HG03280 (cell line): Measurements from ENCODE around the gene PLAAT1.
A peak's percentile ranks its signal among the peaks of the same experiment; 100 is the strongest.

Experiments
- ATAC-seq: cut with Tn5 transposase; IDR thresholded peaks from one replicate; pipeline ENCODE4 v1.9.1; 2021; ENCODE audit warnings: mild to moderate bottlenecking, moderate library complexity; ENCODE audit not compliant: unreplicated experiment

Gene PLAAT1

GRCh38 chr3:193240850-193241706 is at the start of gene PLAAT1:
Gene PLAAT1, plus strand, starts transcription at chr3:193241222. Its CDS starts 14,429 bp downstream, at chr3:193255651.
- peak; percentile 67 for ATAC-seq

- no peak for ATAC-seq
These were observed 46.7 kb upstream of the PLAAT1 start for GRCh38 chr3:193194371-193194770.

GRCh38 chr3:193196746-193197145 is 44.3 kb upstream of the PLAAT1 start:
- ATAC-seq = no peak

- no peak for ATAC-seq
These were observed 33.4 kb upstream of the PLAAT1 start for GRCh38 chr3:193207290-193208273.

- ATAC-seq = no peak
These were observed 30.4 kb upstream of the PLAAT1 start for GRCh38 chr3:193210618-193211017.

GRCh38 chr3:193211173-193211572 is 29.8 kb upstream of the PLAAT1 start:
- no peak for ATAC-seq

- no peak for ATAC-seq
These were observed 29.0 kb upstream of the PLAAT1 start for GRCh38 chr3:193211984-193212383.

GRCh38 chr3:193212844-193213243 is 28.2 kb upstream of the PLAAT1 start:
- no peak for ATAC-seq

GRCh38 chr3:193214445-193214844 is 26.6 kb upstream of the PLAAT1 start:
- no peak for ATAC-seq

- no peak for ATAC-seq
These were observed 15.5 kb upstream of the PLAAT1 start for GRCh38 chr3:193225302-193226125.

GRCh38 chr3:193228206-193228605 is 12.8 kb upstream of the PLAAT1 start:
- no peak for ATAC-seq

GRCh38 chr3:193229851-193230420 is 11.1 kb upstream of the PLAAT1 start:
- no peak for ATAC-seq

GRCh38 chr3:193230610-193231009 is 10.4 kb upstream of the PLAAT1 start:
- no peak for ATAC-seq

GRCh38 chr3:193231201-193231600 is 9.8 kb upstream of the PLAAT1 start:
- no peak for ATAC-seq

- no peak for ATAC-seq
These were observed 4.4 kb upstream of the PLAAT1 start for GRCh38 chr3:193236599-193236998.

- ATAC-seq = no peak
These were observed 4.0 kb upstream of the PLAAT1 start for GRCh38 chr3:193237030-193237429.

GRCh38 chr3:193240436-193240849 is 579 bp upstream of the PLAAT1 start:
- ATAC-seq = no peak

GRCh38 chr3:193241716-193242115 is 694 bp downstream of the PLAAT1 start:
- ATAC-seq = no peak

- no peak for ATAC-seq
These were observed 2.5 kb downstream of the PLAAT1 start for GRCh38 chr3:193243571-193243970.

- no peak for ATAC-seq
These were observed 7.9 kb downstream of the PLAAT1 start for GRCh38 chr3:193248848-193249468.
